Breast epithelium (tissue), 3 donors: Measurements from ENCODE around the gene CDC20.

Experiments
- POLR2A ChIP-seq: fragments of 450-650 bp; IDR thresholded peaks from one replicate; pipeline ENCODE4 v1.6.1; 2016; ENCODE audit warnings: antibody characterized with exemption, mild to moderate bottlenecking, moderate library complexity
- POLR2AphosphoS5 ChIP-seq, 3 donors: sonication (generic); formaldehyde crosslinking; IDR thresholded peaks; one replicate each; pipeline ENCODE4 v1.6.1; 2017; ENCODE audit warnings: antibody characterized with exemption in 3 of 3
- TF ChIP-seq, protein P1 (sequence below), 3 donors: fragments of 450-650 bp; IDR thresholded peaks; one replicate each; pipeline ENCODE4 v1.5.1; 2016 to 2017; ENCODE audit warnings: antibody characterized with exemption in 3 of 3, mild to moderate bottlenecking in 3 of 3, moderate library complexity in 3 of 3

DNA sequence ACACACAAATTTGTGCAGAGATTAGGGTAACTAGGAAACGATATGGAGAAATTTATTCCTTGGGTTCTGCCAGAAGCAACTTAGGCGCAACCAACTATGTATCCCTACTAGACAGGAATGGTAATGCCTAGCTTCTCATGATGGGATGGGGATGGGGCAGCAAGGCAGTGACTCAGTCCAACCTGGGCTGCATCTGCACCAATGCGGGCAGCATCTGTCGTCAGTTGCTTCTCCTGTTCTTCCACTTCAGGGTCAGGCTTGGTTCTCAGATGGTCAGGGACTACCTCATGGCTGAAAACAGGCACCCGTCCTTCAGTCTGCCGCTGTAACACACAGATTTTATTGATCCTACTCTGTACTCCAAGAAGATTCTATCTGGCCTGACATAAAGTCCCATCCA, 27.9 kb downstream of the CDC20 start:
- TF ChIP-seq, protein P1, sequence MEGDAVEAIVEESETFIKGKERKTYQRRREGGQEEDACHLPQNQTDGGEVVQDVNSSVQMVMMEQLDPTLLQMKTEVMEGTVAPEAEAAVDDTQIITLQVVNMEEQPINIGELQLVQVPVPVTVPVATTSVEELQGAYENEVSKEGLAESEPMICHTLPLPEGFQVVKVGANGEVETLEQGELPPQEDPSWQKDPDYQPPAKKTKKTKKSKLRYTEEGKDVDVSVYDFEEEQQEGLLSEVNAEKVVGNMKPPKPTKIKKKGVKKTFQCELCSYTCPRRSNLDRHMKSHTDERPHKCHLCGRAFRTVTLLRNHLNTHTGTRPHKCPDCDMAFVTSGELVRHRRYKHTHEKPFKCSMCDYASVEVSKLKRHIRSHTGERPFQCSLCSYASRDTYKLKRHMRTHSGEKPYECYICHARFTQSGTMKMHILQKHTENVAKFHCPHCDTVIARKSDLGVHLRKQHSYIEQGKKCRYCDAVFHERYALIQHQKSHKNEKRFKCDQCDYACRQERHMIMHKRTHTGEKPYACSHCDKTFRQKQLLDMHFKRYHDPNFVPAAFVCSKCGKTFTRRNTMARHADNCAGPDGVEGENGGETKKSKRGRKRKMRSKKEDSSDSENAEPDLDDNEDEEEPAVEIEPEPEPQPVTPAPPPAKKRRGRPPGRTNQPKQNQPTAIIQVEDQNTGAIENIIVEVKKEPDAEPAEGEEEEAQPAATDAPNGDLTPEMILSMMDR (IDR thresholded peaks at IDR 0.05) = no peak
- TF ChIP-seq POLR2A (no peak), POLR2AphosphoS5 (IDR thresholded peaks at IDR 0.05) (no peak)
